NCI-H2171 treated with DMSO at 0.1 percent for 48 hours (cell line): ENCODE results near the gene GJA3.
"Not testable (repeated sequence)": the region's sequence is repeated elsewhere in the genome, so short reads cannot be mapped to it uniquely, and the experiment has no call there.

Source experiments
- DNase-seq: peaks from one replicate; lab custom pipeline; 2025; lab: John Stamatoyannopoulos, UW

GJA3 gene

DNA sequence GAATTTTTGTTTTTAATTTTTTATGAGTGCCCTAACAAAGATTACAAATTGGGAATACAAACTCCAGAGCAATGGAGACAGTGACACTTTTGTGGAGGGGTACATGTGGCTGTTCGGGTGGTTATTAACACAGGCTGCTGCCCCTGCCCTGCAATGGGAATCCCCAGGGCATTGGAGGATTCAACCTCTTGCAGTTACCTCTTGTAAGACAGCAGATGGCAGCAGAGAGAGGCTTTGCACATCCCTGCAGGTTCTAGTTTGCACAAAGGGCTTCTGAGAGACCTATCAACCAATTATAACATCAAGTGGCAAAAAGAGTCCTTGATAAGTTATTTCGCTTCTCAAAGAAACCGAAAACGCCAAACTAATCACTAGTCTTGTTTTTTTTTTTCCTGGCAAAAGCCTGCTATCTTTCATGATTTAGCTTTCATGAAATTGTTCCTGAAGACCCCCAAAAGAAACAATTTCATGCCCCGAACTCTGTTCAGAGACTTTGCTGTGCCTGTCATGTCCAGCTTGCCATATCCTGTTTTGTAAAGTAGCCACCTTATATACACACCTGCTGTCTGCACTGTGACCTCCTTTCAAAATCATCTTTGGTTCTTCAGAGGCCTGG, 21.5 kb upstream of the GJA3 start:
- peak; percentile 44 for DNase-seq

GRCh38 chr13:20181188-20181587, 20.3 kb upstream of the GJA3 start:
- no peak for DNase-seq

DNA sequence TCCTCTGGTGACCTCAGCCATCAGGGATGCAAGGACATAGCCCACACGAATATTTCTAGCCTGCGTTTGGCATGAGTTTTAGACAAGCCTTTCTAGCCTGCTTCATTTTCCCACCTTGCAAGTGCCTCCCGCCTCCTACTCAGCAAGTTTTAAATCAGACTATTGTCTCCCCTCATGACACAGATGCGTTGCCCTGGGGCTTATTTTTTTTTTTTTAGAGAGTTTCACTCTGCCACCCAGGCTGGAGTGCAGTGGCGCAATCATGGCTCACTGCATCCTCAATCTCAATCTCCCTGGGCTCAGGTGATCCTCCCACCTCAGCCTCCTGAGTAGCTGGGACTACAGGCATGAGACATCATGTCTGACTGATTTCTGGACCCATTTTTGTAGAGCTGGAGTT, 17.3 kb upstream of the GJA3 start:
- no peak for DNase-seq

DNA sequence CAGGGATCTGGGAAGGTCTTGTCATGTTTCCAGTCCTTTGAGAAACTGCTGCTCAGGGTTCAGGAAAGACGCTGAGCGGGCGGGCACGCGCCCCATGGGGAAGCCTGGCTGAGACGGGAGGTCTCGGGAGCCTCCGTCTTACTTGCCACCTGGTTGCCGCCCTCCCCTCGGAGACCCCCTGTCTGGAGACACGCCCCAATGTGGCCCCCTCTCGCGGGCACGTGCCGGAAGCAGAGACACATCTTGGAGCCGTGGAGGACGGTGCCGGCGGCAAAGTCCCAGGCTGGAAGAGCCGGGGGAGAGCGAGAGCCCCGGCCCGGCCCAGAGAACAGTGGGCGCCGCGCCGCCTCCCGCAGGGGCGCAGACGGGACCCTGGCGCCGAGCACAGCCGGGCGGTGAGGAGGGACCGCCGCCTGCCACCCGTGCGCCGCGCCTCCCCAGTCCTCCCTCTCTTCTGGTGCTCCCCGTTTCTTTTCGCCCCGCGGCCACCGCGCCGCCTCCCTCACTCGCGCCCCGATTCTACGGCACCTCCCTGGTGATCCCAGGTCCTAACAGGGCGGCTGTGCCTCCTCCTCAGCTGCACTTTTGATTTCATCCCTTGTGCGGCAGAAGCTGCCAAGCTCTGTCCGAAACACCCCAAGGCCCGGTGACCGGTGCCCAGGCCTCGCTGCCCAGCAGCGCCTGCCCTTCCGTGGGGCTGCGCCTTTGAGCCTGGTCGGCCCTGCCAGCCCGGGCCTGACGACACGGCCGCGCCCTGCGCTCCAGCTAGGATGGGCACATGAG, 16.4 kb upstream of the GJA3 start:
- no peak for DNase-seq

DNA sequence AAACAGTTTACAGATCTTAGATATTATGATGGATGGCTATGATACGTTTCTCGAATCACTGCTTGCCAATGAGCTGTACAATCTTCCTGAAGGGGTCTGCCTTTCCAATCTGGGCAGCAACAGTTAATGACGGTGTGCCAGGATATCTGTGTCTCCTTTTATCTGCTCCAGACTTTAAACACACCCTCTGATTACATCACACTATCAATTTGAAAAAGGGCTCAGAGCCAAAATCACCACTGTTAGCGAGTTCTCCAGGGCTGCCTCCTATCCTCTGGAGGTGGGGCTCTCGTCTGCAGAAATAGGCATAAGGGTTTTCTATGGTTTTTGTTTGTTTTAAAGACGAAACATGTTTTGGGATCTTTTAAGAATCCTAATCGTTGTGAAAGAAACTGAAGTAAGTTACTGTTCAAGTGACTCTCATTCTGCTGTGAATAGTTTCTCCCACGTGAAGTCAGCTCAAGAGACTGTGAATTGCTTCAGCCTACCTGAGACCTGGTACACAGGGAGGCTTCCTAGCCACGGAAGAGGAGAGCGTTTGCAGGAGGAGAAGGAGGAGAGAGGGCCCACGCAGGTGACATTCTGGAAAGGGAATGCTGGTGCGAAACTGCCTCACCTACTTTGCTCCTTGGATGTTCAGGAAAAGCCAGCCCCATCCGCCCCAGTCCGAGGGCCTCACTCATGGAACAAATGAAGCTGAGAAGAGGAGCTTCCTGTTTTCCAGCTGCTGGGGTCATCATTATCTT, 15.2 kb upstream of the GJA3 start:
- no peak for DNase-seq

GRCh38 chr13:20175406-20175794, 14.5 kb upstream of the GJA3 start:
- DNase-seq: no peak

DNA sequence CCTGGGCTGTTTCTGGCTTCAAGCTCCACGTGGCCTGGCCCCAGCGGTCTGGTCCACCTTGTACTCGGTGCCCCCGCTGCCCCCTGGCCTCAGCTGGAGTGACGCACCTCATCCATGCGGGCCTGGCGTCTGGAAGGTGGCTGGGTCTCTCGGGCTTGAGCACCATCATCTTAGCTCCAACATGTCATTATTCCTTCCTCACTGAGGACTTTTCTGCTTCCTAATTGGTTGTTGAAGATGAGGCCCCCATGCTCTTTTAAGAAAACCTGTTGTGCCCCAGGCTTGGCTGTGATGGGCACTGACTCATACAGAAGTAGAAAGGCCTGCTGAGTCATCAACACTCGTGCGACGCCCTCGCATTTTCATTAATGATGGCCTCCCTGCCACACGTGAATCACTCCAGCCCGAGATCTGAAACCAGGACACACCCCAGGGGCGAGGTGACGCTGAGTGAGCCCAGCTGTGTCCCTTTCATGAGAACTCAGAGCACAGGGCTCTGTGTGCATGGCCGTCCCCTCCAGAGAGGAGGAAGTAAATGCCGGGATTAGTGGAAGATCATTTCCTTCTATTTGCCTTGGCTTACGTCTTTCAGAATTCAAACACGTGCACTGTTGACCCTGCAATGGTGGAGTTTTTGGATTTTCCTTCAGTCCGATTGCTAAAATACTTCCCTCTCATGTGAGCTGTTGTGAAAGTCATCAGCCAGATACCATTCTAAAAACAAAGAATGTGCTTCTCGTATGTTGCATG, 14.0 kb upstream of the GJA3 start:
- no peak for DNase-seq

GRCh38 chr13:20173116-20173746, 12.4 kb upstream of the GJA3 start:
- no peak for DNase-seq

DNA sequence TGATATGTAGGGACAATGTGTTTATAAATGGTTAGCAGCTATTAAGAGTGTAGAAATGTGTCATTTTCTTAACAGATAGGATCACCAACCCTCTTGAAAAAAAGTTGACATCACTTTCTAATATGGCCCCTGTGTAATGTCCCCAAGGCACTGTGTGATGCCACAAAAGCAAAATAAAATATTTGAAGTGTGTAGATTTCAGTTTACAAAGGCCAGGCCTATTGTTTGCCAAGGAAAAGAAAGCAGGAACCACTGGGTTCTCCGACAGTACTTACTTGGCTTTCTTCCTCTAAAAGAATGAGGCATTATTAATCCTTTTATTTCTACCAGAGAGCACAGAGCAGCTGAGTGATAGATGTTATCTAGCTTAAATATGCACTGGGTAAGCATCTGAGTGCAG, 10.5 kb upstream of the GJA3 start:
- DNase-seq: no peak

DNA sequence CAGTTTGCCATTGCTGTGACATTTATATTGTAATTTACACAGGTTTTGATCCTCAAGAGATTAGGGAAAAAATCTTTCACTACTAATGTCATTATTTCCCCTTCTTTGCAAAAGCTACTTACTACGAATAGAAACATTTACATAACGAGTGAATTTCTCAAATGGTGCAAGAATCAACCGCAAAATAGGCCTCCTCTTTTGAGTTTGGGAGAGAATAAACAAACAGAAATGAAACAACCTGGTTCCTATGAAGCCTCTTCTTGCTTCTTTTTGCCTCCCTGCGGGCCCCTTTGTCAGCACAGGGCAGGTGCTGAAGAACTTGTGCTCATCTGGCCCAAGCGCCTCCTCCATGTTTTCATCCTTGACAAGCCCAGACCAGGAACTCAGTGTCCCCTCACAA, 10.1 kb upstream of the GJA3 start:
- DNase-seq: no peak

GRCh38 chr13:20168396-20168795, 7.5 kb upstream of the GJA3 start:
- DNase-seq: no peak

GRCh38 chr13:20165417-20166257, 4.8 kb upstream of the GJA3 start:
- DNase-seq: no peak

DNA sequence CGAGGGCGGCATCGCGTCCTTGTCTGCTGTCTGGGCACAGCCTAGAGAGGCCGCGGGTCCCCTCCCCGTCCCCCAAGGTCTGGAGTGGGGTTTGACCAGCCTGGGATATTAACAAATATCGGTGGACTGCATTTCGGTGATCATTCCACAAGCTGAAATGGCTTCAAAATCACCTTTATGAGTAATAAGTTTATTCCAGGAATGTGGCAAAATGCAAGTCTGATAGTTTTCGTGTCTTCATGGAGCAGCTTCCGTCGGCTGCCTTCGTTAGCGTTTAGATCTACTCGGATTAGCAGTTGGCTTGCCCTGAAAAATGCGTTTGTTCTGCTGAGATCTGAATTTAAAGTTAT, 1.1 kb upstream of the GJA3 start:
- no peak for DNase-seq

- no peak for DNase-seq
These were observed 561 bp upstream of the GJA3 start for GRCh38 chr13:20161275-20161950.

DNA sequence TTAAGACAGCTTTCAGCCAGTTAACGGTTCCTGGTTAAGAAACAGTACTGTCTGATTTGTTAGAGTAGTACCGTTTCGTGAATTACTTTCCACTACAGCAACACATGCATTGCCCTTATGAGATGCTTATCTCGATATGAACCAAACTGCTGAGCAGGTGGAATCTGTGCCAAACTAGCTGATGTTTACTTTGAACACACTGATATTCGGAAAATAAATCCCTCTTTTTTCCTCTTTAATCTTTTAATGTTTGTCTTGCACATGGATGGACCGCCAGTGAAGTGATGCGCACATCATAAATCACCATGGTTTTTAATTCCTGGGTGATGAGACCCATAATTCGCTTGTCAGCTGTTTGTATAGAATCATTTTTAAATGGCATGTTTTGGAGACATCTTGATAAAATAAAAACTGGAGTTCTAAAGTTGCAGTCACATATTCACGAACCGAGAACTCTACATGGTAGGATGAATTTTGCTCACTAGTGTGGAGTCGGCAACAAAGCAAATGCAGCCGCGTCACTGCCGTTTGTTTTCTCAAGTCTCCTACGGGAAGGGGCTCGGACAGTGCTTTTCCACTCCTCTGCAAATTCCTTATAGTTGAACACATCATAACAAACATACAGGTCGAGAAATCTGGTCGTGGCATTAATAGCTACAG, 1.1 kb downstream of the GJA3 start:
- no peak for DNase-seq

DNA sequence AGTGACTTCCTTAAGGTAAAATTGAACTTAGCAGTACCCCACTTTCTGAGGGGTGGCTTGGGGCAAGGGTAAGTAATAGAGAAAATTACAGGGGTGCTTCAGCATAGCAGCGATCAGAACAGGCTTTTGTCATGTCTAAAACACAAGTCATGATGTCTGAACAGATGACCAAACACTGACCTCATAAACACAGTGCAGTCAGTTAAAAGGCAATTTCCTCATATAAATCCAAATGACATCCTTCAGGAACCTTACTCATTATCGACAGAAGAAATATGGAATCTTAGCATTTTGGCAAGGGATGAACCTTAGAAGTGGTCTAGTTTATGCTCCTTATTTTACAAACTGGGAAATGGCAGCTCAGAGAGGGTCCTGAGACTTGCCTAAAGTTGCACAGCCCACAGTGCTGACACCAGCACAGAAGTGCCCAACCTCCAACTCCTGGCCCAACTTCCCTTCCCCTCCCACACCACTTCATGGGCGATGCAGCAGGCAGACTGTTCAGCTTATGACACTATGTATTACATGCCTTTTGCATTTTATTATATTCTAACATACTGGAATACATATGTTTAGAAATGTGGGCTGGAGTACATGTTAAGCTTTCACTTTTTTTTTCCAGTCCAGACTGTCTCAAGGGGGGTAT, 3.6 kb downstream of the GJA3 start:
- DNase-seq: no peak

DNA sequence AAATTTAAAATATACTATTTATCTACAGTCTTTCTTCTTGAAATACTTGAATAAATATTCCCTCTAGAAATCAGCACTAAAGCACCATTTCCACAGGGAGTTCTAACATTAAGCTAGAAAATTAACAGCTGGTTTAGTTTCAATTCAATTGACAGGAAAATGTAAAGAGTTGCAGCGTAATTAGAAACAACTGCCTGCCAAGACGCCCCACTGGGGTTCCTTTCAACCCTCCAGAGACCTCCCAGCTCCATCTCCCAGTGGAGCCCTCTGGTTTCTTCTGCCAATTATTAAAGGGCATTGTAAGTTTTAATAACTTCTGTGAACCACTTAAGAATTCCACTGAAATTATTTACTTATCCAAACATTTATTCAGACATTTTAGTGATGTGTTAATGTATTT, 4.2 kb downstream of the GJA3 start:
- no peak for DNase-seq

GRCh38 chr13:20153290-20153689, 7.6 kb downstream of the GJA3 start:
- DNase-seq: not testable (repeated sequence)

DNA sequence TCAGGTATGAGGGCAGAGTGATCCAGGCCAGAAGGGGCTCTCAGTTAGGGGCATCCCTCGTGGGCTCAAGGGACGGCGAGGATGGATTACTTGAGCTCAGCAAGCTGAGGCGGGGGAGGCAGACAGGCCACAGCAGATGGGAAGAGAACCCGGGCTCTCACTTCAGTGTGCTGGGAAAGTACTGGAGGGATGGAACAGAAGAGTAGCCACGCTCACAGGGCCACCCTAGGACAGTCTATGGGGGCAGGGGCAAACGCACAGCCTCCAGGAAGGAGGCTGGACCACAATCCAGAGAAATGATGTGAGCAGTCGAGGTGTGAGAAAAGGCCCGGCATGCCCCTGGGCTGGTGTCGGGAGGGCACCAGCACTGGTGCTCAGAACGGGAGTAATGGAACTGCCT, 9.2 kb downstream of the GJA3 start:
- DNase-seq: no peak

GRCh38 chr13:20151016-20151415, 9.8 kb downstream of the GJA3 start:
- no peak for DNase-seq
